ENCODE measurements around the gene TTC36. TPM values are rescaled to one million over a fixed set of nuclear protein-coding genes. Genes with fewer than 3 reads are reported as not detected.

TTC36 gene
- total and polyA plus RNA-seq, 2 of the 13 experiments (the other 11 are each of a cell fraction or from before 2014, with no cell fraction given) = 0.13 to 0.40 TPM

DNA sequence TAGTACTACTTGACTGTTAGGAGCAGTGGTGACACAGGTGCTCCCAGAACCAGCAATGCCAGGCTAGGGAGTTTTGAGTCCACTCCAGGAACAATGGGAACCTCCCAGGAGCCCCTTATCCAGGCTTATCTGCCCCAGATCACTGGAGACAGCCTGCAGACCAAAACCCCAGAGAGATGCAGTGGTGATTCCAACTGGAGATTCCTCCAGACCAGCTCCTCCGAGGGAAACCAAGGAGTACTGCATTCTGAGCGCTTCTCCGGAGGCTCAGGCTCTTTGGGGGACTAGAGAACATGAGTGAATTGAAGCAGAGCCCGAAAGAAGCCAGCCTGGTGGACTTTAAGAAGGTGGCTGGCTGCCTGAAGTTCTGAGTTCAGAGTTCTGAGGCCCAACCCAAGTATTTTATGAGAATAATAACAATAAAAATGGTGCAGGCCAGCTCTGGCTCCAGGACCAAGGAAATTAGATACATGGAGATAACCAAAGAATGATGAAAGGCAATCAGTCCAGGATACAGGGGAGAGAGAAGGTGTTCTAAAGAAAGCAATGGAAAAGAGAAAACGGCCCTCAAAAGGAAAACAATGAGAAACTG is 2.4 kb downstream of the TTC36 start:
- TSS peak; percentile 61 for BruUV-seq (replicated peaks)
- CTCF ChIA-PET (ENCODE audit: low intra/inter-chr PET ratio, low total read pairs) = no interaction called here
- peak overlapping the region; percentile 70 to 97 (median 73); a peak in 5 of 6 replicates for H3K4me3 ChIP-seq (replicated peaks in 1 of 3; ENCODE audit: insufficient read depth in 1 of 3, low read depth in 2 of 3, low read length in 3 of 3)
- peaks cover 62% of the 10 kb centered on the region for H3K4me1 ChIP-seq (ENCODE audit: insufficient read depth, low read length)
- H2AFZ ChIP-seq (ENCODE audit: low read length) = no peak overlapping the region
- in situ Hi-C loops (cut with HindIII; ENCODE audit: extremely low pct_ligation_motif_present, low pct_unique_long_range_greater_than_20kb) (loop anchor here (5.0 kb wide), 1 partner anchor 38 kb away; the partner anchor contains the start of gene IFT46), intact Hi-C loops (cut with micrococcal nuclease; ENCODE audit: unreplicated experiment) (no loop called here)
- no peaks in the 10 kb centered on the region for H4K20me1 ChIP-seq (ENCODE audit: insufficient read depth, low read length)
- no peaks in the 10 kb centered on the region for H3K79me2 ChIP-seq (ENCODE audit: insufficient read depth, low read length)
- POLR2A ChIA-PET = interaction anchor here (1.7 to 1.9 kb wide), 2 partner anchors 43 to 94 kb away, joined by 7 to 8 read pairs; partner anchors contain the start of genes ARCN1 and KMT2A
- no peak for DNase-seq (ENCODE audit: low spot score)
- peak overlapping the region; percentile 79 for H3K9ac ChIP-seq (ENCODE audit: insufficient read depth, low read depth, low read length)
- peaks cover 0 to 2% of the 10 kb centered on the region in 2 experiments; a peak in 1 of 5 replicates for H3K36me3 ChIP-seq (replicated peaks in 1 of 2; ENCODE audit: control insufficient read depth in 1 of 2, insufficient read depth in 2 of 2, low read length in 2 of 2)
- no peaks in the 10 kb centered on the region; a peak in 1 of 5 replicates for H3K27me3 ChIP-seq (ENCODE audit: control insufficient read depth in 1 of 2, insufficient read depth in 2 of 2, low read length in 2 of 2)
- peak overlapping the region; percentile 94 for H3K4me2 ChIP-seq (ENCODE audit: low read depth, low read length)
- 80% methylated on average over 4 of the region's 5 CpGs for WGBS (ENCODE audit: low lambda C conversion rate)
- no peaks in the 10 kb centered on the region for H3K9me3 ChIP-seq (ENCODE audit: low read length)
- no peak for ATAC-seq
- no peak for FAIRE-seq
- H3K27ac ChIP-seq (ENCODE audit: extremely low read length, insufficient read depth, low read length) = peak overlapping the region; percentile 64
- TF ChIP-seq ZSCAN31 (CRISPR knock-in tag; IDR thresholded peaks at IDR 0.05; ENCODE audit: low read depth) (no peak), THAP9 (CRISPR knock-in tag; IDR thresholded peaks at IDR 0.05; ENCODE audit: borderline replicate concordance) (0 out of 2 replicates have a peak, but pooled peaks have one; percentile 25)

- DNase-seq (ENCODE audit: low spot score) (no peak), ATAC-seq (no peak; the same call in 2 of the 3 replicates), FAIRE-seq (no peak)
- intact Hi-C loops (cut with micrococcal nuclease; ENCODE audit: unreplicated experiment) = no loop called here
- in situ Hi-C loops (cut with HindIII; ENCODE audit: extremely low pct_ligation_motif_present, low pct_unique_long_range_greater_than_20kb) = loop anchor here (5.0 kb wide), 1 partner anchor 37 kb away; the partner anchor contains the start of gene IFT46
- 16% methylated on average over 7 of the region's 31 CpGs for WGBS (ENCODE audit: low lambda C conversion rate)
- Histone ChIP-seq H4K20me1 (ENCODE audit: insufficient read depth, low read length) (no peaks in the 10 kb centered on the region), H3K4me2 (ENCODE audit: low read depth, low read length) (peak overlapping the region; percentile 94), H3K79me2 (ENCODE audit: insufficient read depth, low read length) (no peaks in the 10 kb centered on the region), H3K27me3 (ENCODE audit: control insufficient read depth in 1 of 2, insufficient read depth in 2 of 2, low read length in 2 of 2) (no peaks in the 10 kb centered on the region; a peak in 1 of 5 replicates), H3K27ac (ENCODE audit: extremely low read length, insufficient read depth, low read length) (peak overlapping the region; percentile 64), H3K9me3 (ENCODE audit: low read length) (no peaks in the 10 kb centered on the region), H3K4me3 (replicated peaks in 1 of 3; ENCODE audit: insufficient read depth in 1 of 3, low read depth in 2 of 3, low read length in 3 of 3) (peak overlapping the region; percentile 70 to 97 (median 73)), H3K9ac (ENCODE audit: insufficient read depth, low read depth, low read length) (peak overlapping the region; percentile 79), H3K36me3 (replicated peaks in 1 of 2; ENCODE audit: control insufficient read depth in 1 of 2, insufficient read depth in 2 of 2, low read length in 2 of 2) (no peaks in the 10 kb centered on the region), H3K4me1 (ENCODE audit: insufficient read depth, low read length) (peaks cover 66% of the 10 kb centered on the region), H2AFZ (ENCODE audit: low read length) (peak overlapping the region; percentile 76)
- BruUV-seq (replicated peaks) = no TSS peak
- ChIA-PET POLR2A (interaction anchor here (1.7 to 1.9 kb wide), 2 partner anchors 42 to 95 kb away, joined by 7 to 8 read pairs; partner anchors contain the start of genes ARCN1 and KMT2A), CTCF (ENCODE audit: low intra/inter-chr PET ratio, low total read pairs) (no interaction called here)
- TF ChIP-seq TOPORS (CRISPR knock-in tag; IDR thresholded peaks at IDR 0.05) (0 out of 2 replicates have a peak, but pooled peaks have one; percentile 15), MEIS1 (CRISPR knock-in tag; IDR thresholded peaks at IDR 0.05; ENCODE audit: borderline replicate concordance) (0 out of 2 replicates have a peak, but pooled peaks have one; percentile 4), BRD4 (CRISPR knock-in tag; IDR thresholded peaks at IDR 0.05) (no peak), ZSCAN20 (CRISPR knock-in tag; IDR thresholded peaks at IDR 0.05; ENCODE audit: borderline replicate concordance) (0 out of 2 replicates have a peak, but pooled peaks have one; percentile 5), REXO4 (CRISPR knock-in tag; IDR thresholded peaks at IDR 0.05; ENCODE audit: borderline replicate concordance) (no peak), ZNF17 (CRISPR knock-in tag; IDR thresholded peaks at IDR 0.05) (0 out of 2 replicates have a peak, but pooled peaks have one; percentile 3), TARDBP (CRISPR knock-in tag; IDR thresholded peaks at IDR 0.05) (0 out of 2 replicates have a peak, but pooled peaks have one; percentile 34), ATF1 (CRISPR knock-in tag; IDR thresholded peaks at IDR 0.05) (no peak), HNRNPH1 (optimal IDR thresholded peaks at IDR 0.05; ENCODE audit: low read depth, low read length) (no peak), ZNF382 (CRISPR knock-in tag; IDR thresholded peaks at IDR 0.05; ENCODE audit: borderline replicate concordance) (no peak), KDM3A (CRISPR knock-in tag; IDR thresholded peaks at IDR 0.05; ENCODE audit: low read depth) (no peak)
These were observed 3.0 kb downstream of the TTC36 start for GRCh38 chr11:118530180-118530682.

Measured in HepG2 (cell line).